GM21367 (cell line): Measurements from ENCODE around the gene POTEF.
"Not testable (repeated sequence)": the region's sequence is repeated elsewhere in the genome, so short reads cannot be mapped to it uniquely, and the experiment has no call there.

Source experiments
- ATAC-seq: cut with Tn5 transposase; IDR thresholded peaks from one replicate; pipeline ENCODE4 v1.9.1; 2021; ENCODE audit not compliant: unreplicated experiment

The POTEF gene

GRCh38 chr2:130128464-130128863, 558 bp downstream of the POTEF start:
- ATAC-seq = not testable (repeated sequence)

GRCh38 chr2:130127726-130128125, 1.3 kb downstream of the POTEF start:
- not testable (repeated sequence) for ATAC-seq

GRCh38 chr2:130120924-130121323, 8.1 kb downstream of the POTEF start:
- ATAC-seq = not testable (repeated sequence)

GRCh38 chr2:130102597-130103363, 26.2 kb downstream of the POTEF start:
- ATAC-seq = not testable (repeated sequence)

- ATAC-seq = not testable (repeated sequence)
These were observed 66.4 kb downstream of the POTEF start for GRCh38 chr2:130062645-130063044.

GRCh38 chr2:130059982-130060381, 69.0 kb downstream of the POTEF start:
- ATAC-seq = not testable (repeated sequence)

GRCh38 chr2:130056336-130056735, 72.7 kb downstream of the POTEF start:
- ATAC-seq = not testable (repeated sequence)

GRCh38 chr2:130053217-130053911, 75.7 kb downstream of the POTEF start:
- ATAC-seq = not testable (repeated sequence)

- not testable (repeated sequence) for ATAC-seq
These were observed 76.6 kb downstream of the POTEF start for GRCh38 chr2:130052376-130052775.

- not testable (repeated sequence) for ATAC-seq
These were observed 80.6 kb downstream of the POTEF start for GRCh38 chr2:130048422-130048821.

GRCh38 chr2:130038265-130038603, 90.8 kb downstream of the POTEF start:
- not testable (repeated sequence) for ATAC-seq

- ATAC-seq = not testable (repeated sequence)
These were observed 103.1 kb downstream of the POTEF start for GRCh38 chr2:130025931-130026330.
